ENCODE measurements around the gene FGD6.
"Not testable (repeated sequence)": the region's sequence is repeated elsewhere in the genome, so short reads cannot be mapped to it uniquely, and the experiment has no call there.

The FGD6 gene

GRCh38 chr12:95095866-95096265, 121.4 kb downstream of the FGD6 start:
- DNase-seq (ENCODE audit: low read depth in 2 of 2, low spot score in 1 of 2), result not testable (repeated sequence)

- DNase-seq (ENCODE audit: low read depth in 2 of 2, low spot score in 1 of 2), result no peak
Observed at GRCh38 chr12:95089462-95089861, 127.8 kb downstream of the FGD6 start.

- no peak for DNase-seq (ENCODE audit: low read depth in 2 of 2, low spot score in 1 of 2)
Observed at GRCh38 chr12:95088379-95088778, 128.9 kb downstream of the FGD6 start.

GRCh38 chr12:95085612-95086011, 131.7 kb downstream of the FGD6 start:
- no peak for DNase-seq (ENCODE audit: low read depth in 2 of 2, low spot score in 1 of 2)

GRCh38 chr12:95083938-95084337, 133.3 kb downstream of the FGD6 start:
- DNase-seq (ENCODE audit: low read depth in 2 of 2, low spot score in 1 of 2), result no peak

GRCh38 chr12:95083471-95083870, 133.8 kb downstream of the FGD6 start:
- DNase-seq (ENCODE audit: low read depth in 2 of 2, low spot score in 1 of 2), result no peak

GRCh38 chr12:95077341-95077740, 139.9 kb downstream of the FGD6 start:
- DNase-seq (ENCODE audit: low read depth in 2 of 2, low spot score in 1 of 2), result no peak

GRCh38 chr12:95074766-95075165, 142.5 kb downstream of the FGD6 start:
- no peak for DNase-seq (ENCODE audit: low read depth in 2 of 2, low spot score in 1 of 2)

GRCh38 chr12:95073698-95074520, 143.4 kb downstream of the FGD6 start:
- DNase-seq (ENCODE audit: low read depth in 2 of 2, low spot score in 1 of 2), result no peak

GRCh38 chr12:95072900-95073697, 144.2 kb downstream of the FGD6 start, which contains the start of gene NR2C1:
NR2C1 (minus strand) TSS chr12:95073618; CDS start chr12:95067384, 6,234 bp downstream.
- peak; percentile 75 to 86 for DNase-seq (ENCODE audit: low read depth in 2 of 2, low spot score in 1 of 2)

- no peak for DNase-seq (ENCODE audit: low read depth in 2 of 2, low spot score in 1 of 2)
Observed at GRCh38 chr12:95070378-95070777, 146.9 kb downstream of the FGD6 start.

- no peak for DNase-seq (ENCODE audit: low read depth in 2 of 2, low spot score in 1 of 2)
Observed at GRCh38 chr12:95066091-95066855, 151.0 kb downstream of the FGD6 start.

- no peak for DNase-seq (ENCODE audit: low read depth in 2 of 2, low spot score in 1 of 2)
Observed at GRCh38 chr12:95060951-95061350, 156.3 kb downstream of the FGD6 start.

- DNase-seq (ENCODE audit: low read depth in 2 of 2, low spot score in 1 of 2), result no peak
Observed at GRCh38 chr12:95059984-95060383, 157.3 kb downstream of the FGD6 start.

GRCh38 chr12:95057424-95057823, 159.8 kb downstream of the FGD6 start:
- DNase-seq (ENCODE audit: low read depth in 2 of 2, low spot score in 1 of 2), result no peak

- no peak for DNase-seq (ENCODE audit: low read depth in 2 of 2, low spot score in 1 of 2)
Observed at GRCh38 chr12:95055057-95055456, 162.2 kb downstream of the FGD6 start.

- DNase-seq (ENCODE audit: low read depth in 2 of 2, low spot score in 1 of 2), result no peak
Observed at GRCh38 chr12:95054206-95054605, 163.1 kb downstream of the FGD6 start.

- no peak for DNase-seq (ENCODE audit: low read depth in 2 of 2, low spot score in 1 of 2)
Observed at GRCh38 chr12:95051241-95051640, 166.0 kb downstream of the FGD6 start.

- DNase-seq (ENCODE audit: low read depth in 2 of 2, low spot score in 1 of 2), result no peak
Observed at GRCh38 chr12:95037906-95038305, 179.4 kb downstream of the FGD6 start.

- DNase-seq (ENCODE audit: low read depth in 2 of 2, low spot score in 1 of 2), result no peak
Observed at GRCh38 chr12:95034750-95035149, 182.5 kb downstream of the FGD6 start.

Data from stimulated activated CD8-positive, alpha-beta memory T cell treated with anti-CD3 and anti-CD28 coated beads, Interleukin-4, amount 100 ng/mL, for 4 hours (primary cell).